Lung (tissue), 12 donors: ENCODE measurements around the gene WNT4. TPM values are rescaled to one million over a fixed set of nuclear protein-coding genes. Genes with fewer than 3 reads are reported as not detected.

Experiments used
- ATAC-seq: fragments of 200-7000 bp; cut with Tn5 transposase; one replicate; pipeline ENCODE4 v1.9.1; 2020; ENCODE audit warnings: moderate number of reproducible peaks; ENCODE audit not compliant: insufficient read depth, low FRiP score
- DNase-seq, 3 donors: peaks; one replicate each; pipeline ENCODE4 v3.0.0-alpha.2; 2013 to 2017
- H3K27ac ChIP-seq, 2 donors: one replicate each; pipeline ENCODE4 v1.5.1; 2013; ENCODE audit warnings: mild to moderate bottlenecking in 2 of 2, moderate library complexity in 2 of 2, control low read depth in 1 of 2, inconsistent platforms in 1 of 2, low read depth in 1 of 2, low read length in 1 of 2
- H3K27me3 ChIP-seq, 3 donors: one replicate each; pipeline ENCODE4 v1.5.1; 2013; ENCODE audit warnings: low read length in 2 of 3; ENCODE audit not compliant: control insufficient read depth in 3 of 3, insufficient read depth in 3 of 3
- H3K36me3 ChIP-seq, 4 donors: one replicate each; pipeline ENCODE4 v1.5.1; 2013; ENCODE audit warnings: low read length in 4 of 4, mild to moderate bottlenecking in 1 of 4, moderate library complexity in 1 of 4; ENCODE audit not compliant: control insufficient read depth in 4 of 4, insufficient read depth in 4 of 4
- H3K4me1 ChIP-seq, 5 donors: one replicate each; pipeline ENCODE4 v1.5.1; 2013; ENCODE audit warnings: low read length in 5 of 5, mild to moderate bottlenecking in 2 of 5, moderate library complexity in 1 of 5; ENCODE audit not compliant: control insufficient read depth in 5 of 5, insufficient read depth in 5 of 5
- H3K4me3 ChIP-seq: one replicate; pipeline ENCODE4 v1.5.1; 2013; ENCODE audit warnings: mild to moderate bottlenecking, control low read depth, moderate library complexity
- H3K9ac ChIP-seq, 2 donors: one replicate each; pipeline ENCODE4 v1.5.1; 2013; ENCODE audit warnings: low read length in 2 of 2, control low read depth in 1 of 2; ENCODE audit not compliant: insufficient read depth in 1 of 2
- H3K9me3 ChIP-seq, 4 donors: one replicate each; pipeline ENCODE4 v1.5.1; 2013; ENCODE audit warnings: low read length in 3 of 4, mild to moderate bottlenecking in 1 of 4, moderate library complexity in 1 of 4; ENCODE audit not compliant: control insufficient read depth in 4 of 4, insufficient read depth in 3 of 4
- CTCF ChIP-seq: IDR thresholded peaks from 2 replicates; pipeline ENCODE4 v1.5.1; 2012; ENCODE audit warnings: mild to moderate bottlenecking; ENCODE audit errors: control extremely low read depth, extremely low read depth
- whole genome bisulfite sequencing, 2 donors: extraction: QIAGEN DNeasy Blood & Tissue Kit; methylation state at CpG; one replicate each; pipeline ENCODE4 v1.1.7; 2013; 5-methylcytosine and 5-hydroxymethylcytosine counted together
- polyA plus RNA-seq, 2 donors: library from polyadenylated mRNA; stranded (reverse); fragments of 200-250 nt; gene quantifications; one replicate each; pipeline ENCODE4 v1.2.1, GENCODE V29; 2013
- total RNA-seq, 2 donors: library from RNA; depleted of rRNA in 1 of 2; stranded (reverse); fragments of >200 nt in 1 of 2; gene quantifications; one replicate each; pipeline ENCODE4 v1.2.1, GENCODE V29; 2014 to 2021
- donor health status: control.
- donor health status: control.
- donor health status: Bipolar disorder and iron deficiency.
- donor health status: healthy.
- donor health status: DM: yes; HTN: yes; CAD: no.

The WNT4 gene
- total and polyA plus RNA-seq, 4 donors = 0.94 to 4.2 (median 2.2) TPM

GRCh38 chr1:22174446-22175220 lies 31.7 kb upstream of the WNT4 start:
- H3K36me3 ChIP-seq = no peaks in the 10 kb centered on the region
- H3K9ac ChIP-seq = no peak overlapping the region
- H3K27me3 ChIP-seq = no peaks in the 10 kb centered on the region
- H3K9me3 ChIP-seq = no peaks in the 10 kb centered on the region
- ATAC-seq = no peak
- no peak for TF ChIP-seq CTCF
- no peak for DNase-seq
- 71 to 78% methylated on average over 9 of the region's 9 CpGs for WGBS, 2 donors
- H3K4me1 ChIP-seq = no peaks in the 10 kb centered on the region
- H3K27ac ChIP-seq = no peak overlapping the region
- no peak overlapping the region for H3K4me3 ChIP-seq

- H3K4me1 ChIP-seq = no peaks in the 10 kb centered on the region
- 89% methylated on average over 18 of the region's 18 CpGs for WGBS, 2 donors
- DNase-seq (no peak), ATAC-seq (no peak)
- H3K27ac ChIP-seq = no peak overlapping the region
- no peak overlapping the region for H3K9ac ChIP-seq
- H3K4me3 ChIP-seq = no peak overlapping the region
- no peaks in the 10 kb centered on the region for H3K36me3 ChIP-seq
- TF ChIP-seq CTCF = no peak
- H3K27me3 ChIP-seq = no peaks in the 10 kb centered on the region
- H3K9me3 ChIP-seq = no peaks in the 10 kb centered on the region
Observed at GRCh38 chr1:22171951-22172715, 29.2 kb upstream of the WNT4 start.

- Histone ChIP-seq H3K27ac (no peak overlapping the region), H3K9me3 (no peaks in the 10 kb centered on the region), H3K4me1 (no peaks in the 10 kb centered on the region), H3K36me3 (no peaks in the 10 kb centered on the region), H3K27me3 (no peaks in the 10 kb centered on the region), H3K9ac (no peak overlapping the region), H3K4me3 (no peak overlapping the region)
- DNase-seq (no peak), ATAC-seq (no peak)
- 84 to 87% methylated on average over 4 of the region's 4 CpGs for WGBS, 2 donors
- TF ChIP-seq CTCF = no peak
Observed at GRCh38 chr1:22169816-22170215, 26.9 kb upstream of the WNT4 start.
